Left lung (tissue), 10 donors: Measurements from ENCODE around the gene EPC2. TPM values are rescaled to one million over a fixed set of nuclear protein-coding genes. Genes with fewer than 3 reads are reported as not detected.

Experiments used
- ATAC-seq: fragments of 200-7000 bp; cut with Tn5 transposase; one replicate; pipeline ENCODE4 v1.9.1; 2020; ENCODE audit warnings: moderate library complexity
- DNase-seq, 4 donors: peaks; one replicate each; pipeline ENCODE4 v3.0.0-alpha.2; 2013 to 2020
- H3K27ac ChIP-seq, 2 donors: fragments of 200-600 bp; sonication (generic) in 1 of 2; one replicate each; pipeline versions ENCODE4 v1.5.0 to v1.8.0; 2020 to 2021
- H3K27me3 ChIP-seq, 2 donors: fragments of 200-600 bp; sonication (generic) in 1 of 2; one replicate each; pipeline versions ENCODE4 v1.5.0 to v1.8.0; 2020 to 2021
- H3K36me3 ChIP-seq, 2 donors: fragments of 200-600 bp; sonication (generic) in 1 of 2; one replicate each; pipeline versions ENCODE4 v1.5.0 to v1.8.0; 2020 to 2021
- H3K4me1 ChIP-seq, 2 donors: fragments of 200-600 bp; one replicate each; pipeline ENCODE4 v1.8.0; 2021
- H3K4me3 ChIP-seq, 2 donors: fragments of 200-600 bp; sonication (generic) in 1 of 2; one replicate each; pipeline versions ENCODE4 v1.5.0 to v1.8.0; 2020 to 2021; ENCODE audit warnings: mild to moderate bottlenecking in 1 of 2
- H3K9me3 ChIP-seq, 2 donors: fragments of 200-600 bp; sonication (generic) in 1 of 2; one replicate each; pipeline versions ENCODE4 v1.5.0 to v1.8.0; 2020 to 2021
- CTCF ChIP-seq, 2 donors: fragments of 200-600 bp; sonication (generic) in 1 of 2; IDR thresholded peaks; one replicate each; pipeline versions ENCODE4 v1.5.0 to v1.8.0; 2021; ENCODE audit warnings: antibody characterized with exemption in 2 of 2
- intact Hi-C, 2 donors: fragments of 100-400 bp; cut with DNase I; formaldehyde crosslinking; loops; one replicate each; pipeline versions ENCODE4 v1.11.2 to v1.14.2; 2022
- polyA plus RNA-seq, 6 donors: library from polyadenylated mRNA; unstranded; fragments of 120-200 nt; gene quantifications; one replicate each; pipeline ENCODE4 v1.2.1, GENCODE V29; 2013; ENCODE audit not compliant: insufficient read length in 6 of 6
- total RNA-seq, 2 donors: library from RNA; stranded (reverse); fragmentation: NEBNext Ultra II Directional; extraction: Animal tissue kit (Norgen Biotek cat#: 25700); gene quantifications; one replicate each; pipeline ENCODE4 v1.2.1, GENCODE V29; 2021
- donor health status: DM: no; HTN: yes; CAD: no.
- donor health status: DM: no; HTN: no; CAD: no.

The EPC2 gene
- total and polyA plus RNA-seq, 8 donors, result 28.7 to 65.5 (median 60.6) TPM

GRCh38 chr2:148614014-148614321 is 30.6 kb upstream of the EPC2 start:
- H3K9me3 ChIP-seq, result no peaks in the 10 kb centered on the region
- H3K27me3 ChIP-seq, result no peaks in the 10 kb centered on the region
- intact Hi-C loops, result no loop called here
- no peak overlapping the region for H3K4me3 ChIP-seq
- H3K27ac ChIP-seq, result peak overlapping the region; percentile 63 to 79
- TF ChIP-seq CTCF (IDR thresholded peaks at IDR 0.05), result no peak
- DNase-seq (no peak), ATAC-seq (peak; percentile 10)
- H3K4me1 ChIP-seq, result peaks cover 16 to 27% of the 10 kb centered on the region in 2 donors
- no peaks in the 10 kb centered on the region for H3K36me3 ChIP-seq

GRCh38 chr2:148614322-148615049 is 30.1 kb upstream of the EPC2 start:
- intact Hi-C loops, result no loop called here
- no peak overlapping the region for H3K4me3 ChIP-seq
- peak in 3 of 4 donors; percentile 25 to 75 (median 47) for DNase-seq
- ATAC-seq, result peak; percentile 89
- H3K36me3 ChIP-seq, result no peaks in the 10 kb centered on the region
- no peaks in the 10 kb centered on the region for H3K27me3 ChIP-seq
- H3K9me3 ChIP-seq, result no peaks in the 10 kb centered on the region
- H3K27ac ChIP-seq, result peak overlapping the region; percentile 63 to 79
- peaks cover 16 to 27% of the 10 kb centered on the region in 2 donors for H3K4me1 ChIP-seq
- no peak for TF ChIP-seq CTCF (IDR thresholded peaks at IDR 0.05)

GRCh38 chr2:148615381-148615841 is 29.1 kb upstream of the EPC2 start:
- no peaks in the 10 kb centered on the region for H3K36me3 ChIP-seq
- no peaks in the 10 kb centered on the region for H3K27me3 ChIP-seq
- peaks cover 16 to 27% of the 10 kb centered on the region in 2 donors for H3K4me1 ChIP-seq
- no peak overlapping the region for H3K4me3 ChIP-seq
- TF ChIP-seq CTCF (IDR thresholded peaks at IDR 0.05), result no peak
- intact Hi-C loops, result no loop called here
- no peaks in the 10 kb centered on the region for H3K9me3 ChIP-seq
- no peak for ATAC-seq
- DNase-seq, result no peak
- H3K27ac ChIP-seq, result peak overlapping the region; percentile 63 to 79

- Histone ChIP-seq H3K27ac (no peak overlapping the region), H3K4me3 (no peak overlapping the region), H3K27me3 (no peaks in the 10 kb centered on the region), H3K36me3 (no peaks in the 10 kb centered on the region), H3K4me1 (peaks cover 16 to 27% of the 10 kb centered on the region in 2 donors), H3K9me3 (no peaks in the 10 kb centered on the region)
- no peak for TF ChIP-seq CTCF (IDR thresholded peaks at IDR 0.05)
- intact Hi-C loops, result no loop called here
- no peak for ATAC-seq
- no peak for DNase-seq
These were observed 27.9 kb upstream of the EPC2 start for GRCh38 chr2:148616662-148617061.

GRCh38 chr2:148617219-148617618 is 27.3 kb upstream of the EPC2 start:
- H3K36me3 ChIP-seq, result no peaks in the 10 kb centered on the region
- ATAC-seq, result no peak
- no peaks in the 10 kb centered on the region for H3K27me3 ChIP-seq
- peaks cover 16 to 27% of the 10 kb centered on the region in 2 donors for H3K4me1 ChIP-seq
- intact Hi-C loops, result no loop called here
- TF ChIP-seq CTCF (IDR thresholded peaks at IDR 0.05), result no peak
- no peak overlapping the region for H3K4me3 ChIP-seq
- no peaks in the 10 kb centered on the region for H3K9me3 ChIP-seq
- H3K27ac ChIP-seq, result no peak overlapping the region
- no peak for DNase-seq
